NCI-H345 treated with DMSO at 0.1 percent for 48 hours (cell line): Measurements from ENCODE around the gene REEP3.
"Not testable (repeated sequence)": the region's sequence is repeated elsewhere in the genome, so short reads cannot be mapped to it uniquely, and the experiment has no call there.

Experiments
- DNase-seq: peaks from one replicate; lab custom pipeline; 2025; ENCODE audit not compliant: unreplicated experiment; lab: John Stamatoyannopoulos, UW

Gene REEP3

GRCh38 chr10:63661347-63661746 is 140.1 kb downstream of the REEP3 start:
- no peak for DNase-seq

GRCh38 chr10:63664341-63664885 is 143.2 kb downstream of the REEP3 start:
- DNase-seq = no peak

- not testable (repeated sequence) for DNase-seq
Measured at GRCh38 chr10:63665006-63665580, 143.9 kb downstream of the REEP3 start.

GRCh38 chr10:63665670-63666134 is 144.5 kb downstream of the REEP3 start:
- DNase-seq = no peak

- DNase-seq = no peak
Measured at GRCh38 chr10:63666836-63667383, 145.7 kb downstream of the REEP3 start.

GRCh38 chr10:63667596-63668480 is 146.6 kb downstream of the REEP3 start:
- no peak for DNase-seq

- DNase-seq = no peak
Measured at GRCh38 chr10:63670291-63670898, 149.2 kb downstream of the REEP3 start.

- peak; percentile 56 for DNase-seq
Measured at GRCh38 chr10:63671317-63671937, 150.2 kb downstream of the REEP3 start.

- no peak for DNase-seq
Measured at GRCh38 chr10:63672491-63672890, 151.3 kb downstream of the REEP3 start.

- DNase-seq = no peak
Measured at GRCh38 chr10:63673246-63673645, 152.0 kb downstream of the REEP3 start.

GRCh38 chr10:63673846-63674245 is 152.6 kb downstream of the REEP3 start:
- DNase-seq = no peak
